A673 (cell line): ENCODE data around the gene KRT37. TPM values are rescaled to one million over a fixed set of nuclear protein-coding genes. Genes with fewer than 3 reads are reported as not detected.

Experiments
- BruUV-seq: library from RNA; stranded (reverse); fragments of 400-500 nt; replicated peaks from 2 replicates; lab custom pipeline; 2021; lab: Mats Ljungman, UMichigan
- CTCF ChIA-PET: fragments of 300-600 bp; sonication (Branson Sonifier 250); formaldehyde crosslinking; loops from one replicate; lab custom pipeline; 2022; ENCODE audit warnings: antibody characterized with exemption; lab: Charles Lee
- POLR2A ChIA-PET: fragments of 300-600 bp; sonication (Branson Sonifier 250); formaldehyde crosslinking; loops from one replicate; lab custom pipeline; 2022; ENCODE audit warnings: antibody characterized with exemption; ENCODE audit not compliant: low non-redundant PET; lab: Charles Lee
- DNase-seq: peaks from one replicate; pipeline ENCODE4 v3.0.0-alpha.2; 2015; ENCODE audit warnings: low spot score
- H3K27ac ChIP-seq: fragments of 200-600 bp; sonication (generic); 2 replicates; pipeline ENCODE4 v1.5.1; 2016; ENCODE audit warnings: mixed run types, low read depth, mild to moderate bottlenecking, mixed read lengths, antibody characterized with exemption, low read length; ENCODE audit not compliant: poor library complexity, severe bottlenecking
- H3K27me3 ChIP-seq: fragments of 200-600 bp; sonication (generic); replicated peaks from 2 replicates; pipeline ENCODE4 v1.6.1; 2017; ENCODE audit warnings: mixed run types, low read depth, mild to moderate bottlenecking, mixed read lengths, antibody characterized with exemption, low read length; ENCODE audit not compliant: insufficient read depth, poor library complexity
- H3K36me3 ChIP-seq: fragments of 200-600 bp; sonication (generic); 2 replicates; pipeline ENCODE4 v1.6.1; 2016; ENCODE audit warnings: mixed run types, mild to moderate bottlenecking, mixed read lengths, antibody characterized with exemption, low read length; ENCODE audit not compliant: insufficient read depth, poor library complexity, severe bottlenecking
- H3K4me1 ChIP-seq: fragments of 200-600 bp; sonication (generic); 2 replicates; pipeline ENCODE4 v1.6.1; 2017; ENCODE audit warnings: mixed run types, mild to moderate bottlenecking, mixed read lengths, antibody characterized with exemption, low read length; ENCODE audit not compliant: insufficient read depth, poor library complexity, severe bottlenecking
- H3K4me3 ChIP-seq: fragments of 200-600 bp; sonication (generic); 2 replicates; pipeline ENCODE4 v1.5.1; 2016; ENCODE audit warnings: low read depth, mixed run types, mild to moderate bottlenecking, mixed read lengths, low read length; ENCODE audit not compliant: poor library complexity, severe bottlenecking
- H3K9me3 ChIP-seq: fragments of 200-600 bp; sonication (generic); 2 replicates; pipeline ENCODE4 v1.6.1; 2016; ENCODE audit warnings: mixed run types, low read depth, mild to moderate bottlenecking, mixed read lengths, antibody characterized with exemption, low read length; ENCODE audit not compliant: poor library complexity, severe bottlenecking
- EZH2 ChIP-seq: fragments of 200-600 bp; sonication (generic); IDR thresholded peaks from 2 replicates; pipeline ENCODE4 v1.6.1; 2017; ENCODE audit warnings: borderline replicate concordance, low read depth, mild to moderate bottlenecking, mixed read lengths, antibody characterized with exemption, low read length; ENCODE audit not compliant: poor library complexity, severe bottlenecking
- intact Hi-C: fragments of 100-400 bp; cut with micrococcal nuclease; formaldehyde crosslinking; loops from one replicate; pipeline ENCODE4 v1.10.0; 2022; ENCODE audit not compliant: unreplicated experiment
- total RNA-seq: library from RNA; stranded (reverse); gene quantifications from 2 replicates; pipeline ENCODE4 v1.2.3, GENCODE V29; 2021
- TF ChIP-seq, protein P1 (sequence below): fragments of 300-800, 200-600 bp; sonication (generic); conservative IDR thresholded peaks from 2 replicates; pipeline ENCODE4 v1.5.1; 2017; ENCODE audit warnings: low read depth, mild to moderate bottlenecking, antibody characterized with exemption, low read length, moderate library complexity, mixed read lengths

Gene KRT37
- total RNA-seq, 1 experiment from 2014 or later = not detected

- H3K9me3 ChIP-seq = no peaks in the 10 kb centered on the region
- POLR2A ChIA-PET = no interaction called here
- intact Hi-C loops = no loop called here
- no peak overlapping the region for H3K27ac ChIP-seq
- no peaks in the 10 kb centered on the region for H3K27me3 ChIP-seq
- H3K4me1 ChIP-seq = no peaks in the 10 kb centered on the region
- no TSS peak for BruUV-seq
- TF ChIP-seq, protein P1, sequence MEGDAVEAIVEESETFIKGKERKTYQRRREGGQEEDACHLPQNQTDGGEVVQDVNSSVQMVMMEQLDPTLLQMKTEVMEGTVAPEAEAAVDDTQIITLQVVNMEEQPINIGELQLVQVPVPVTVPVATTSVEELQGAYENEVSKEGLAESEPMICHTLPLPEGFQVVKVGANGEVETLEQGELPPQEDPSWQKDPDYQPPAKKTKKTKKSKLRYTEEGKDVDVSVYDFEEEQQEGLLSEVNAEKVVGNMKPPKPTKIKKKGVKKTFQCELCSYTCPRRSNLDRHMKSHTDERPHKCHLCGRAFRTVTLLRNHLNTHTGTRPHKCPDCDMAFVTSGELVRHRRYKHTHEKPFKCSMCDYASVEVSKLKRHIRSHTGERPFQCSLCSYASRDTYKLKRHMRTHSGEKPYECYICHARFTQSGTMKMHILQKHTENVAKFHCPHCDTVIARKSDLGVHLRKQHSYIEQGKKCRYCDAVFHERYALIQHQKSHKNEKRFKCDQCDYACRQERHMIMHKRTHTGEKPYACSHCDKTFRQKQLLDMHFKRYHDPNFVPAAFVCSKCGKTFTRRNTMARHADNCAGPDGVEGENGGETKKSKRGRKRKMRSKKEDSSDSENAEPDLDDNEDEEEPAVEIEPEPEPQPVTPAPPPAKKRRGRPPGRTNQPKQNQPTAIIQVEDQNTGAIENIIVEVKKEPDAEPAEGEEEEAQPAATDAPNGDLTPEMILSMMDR = no peak
- no peak for TF ChIP-seq EZH2
- CTCF ChIA-PET = no interaction called here
- DNase-seq = no peak
- H3K4me3 ChIP-seq = no peak overlapping the region
- no peaks in the 10 kb centered on the region for H3K36me3 ChIP-seq
Measured at GRCh38 chr17:41403404-41404023, 20.9 kb downstream of the KRT37 start.

DNA sequence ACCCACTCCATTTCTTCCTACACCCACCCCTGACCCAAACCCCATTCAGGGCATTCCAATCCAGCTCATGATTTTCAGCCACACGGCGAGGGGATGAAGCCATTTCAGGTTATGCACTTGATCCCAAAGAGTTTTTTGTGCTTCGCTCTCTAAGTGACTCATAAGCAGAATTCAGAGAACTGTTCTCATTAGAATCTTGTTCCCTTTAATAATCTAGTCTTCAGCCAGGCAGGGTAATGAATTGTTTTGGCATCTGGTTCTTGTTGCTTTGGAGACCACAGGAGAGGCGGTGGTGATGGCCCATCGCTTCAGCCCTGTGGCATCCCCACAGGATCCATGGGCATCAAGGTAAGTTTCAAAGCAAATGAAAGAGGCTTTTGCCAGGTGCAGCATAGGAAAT, 22.2 kb downstream of the KRT37 start:
- DNase-seq = no peak
- TF ChIP-seq EZH2 = no peak
- TF ChIP-seq, protein P1 = no peak
- no peaks in the 10 kb centered on the region for H3K9me3 ChIP-seq
- H3K27ac ChIP-seq = no peak overlapping the region
- ChIA-PET POLR2A (no interaction called here), CTCF (no interaction called here)
- no peaks in the 10 kb centered on the region for H3K4me1 ChIP-seq
- no peaks in the 10 kb centered on the region for H3K27me3 ChIP-seq
- BruUV-seq = no TSS peak
- intact Hi-C loops = no loop called here
- H3K4me3 ChIP-seq = no peak overlapping the region
- no peaks in the 10 kb centered on the region for H3K36me3 ChIP-seq

- H3K36me3 ChIP-seq = no peaks in the 10 kb centered on the region
- H3K4me3 ChIP-seq = no peak within 1 kb of the TSS
- H3K9me3 ChIP-seq = no peaks in the 10 kb centered on the region
- no peaks in the 10 kb centered on the region for H3K4me1 ChIP-seq
- no peak for DNase-seq
- intact Hi-C loops = no loop called here
- H3K27ac ChIP-seq = no peak within 1 kb of the TSS
- TF ChIP-seq EZH2 = no peak
- TF ChIP-seq, protein P1 = no peak
- BruUV-seq = no TSS peak
- CTCF ChIA-PET = no interaction called here
- H3K27me3 ChIP-seq = no peaks in the 10 kb centered on the region
- POLR2A ChIA-PET = no interaction called here
Measured at GRCh38 chr17:41396996-41397660, 27.3 kb downstream of the KRT37 start, which contains the start of gene KRT31. TSS of gene KRT31 (minus strand) at chr17:41397608. CDS start at chr17:41397539, 69 bp downstream.
